ENCODE data around the gene CDS1. TPM values are rescaled to one million over a fixed set of nuclear protein-coding genes. Genes with fewer than 3 reads are reported as not detected.

CDS1 gene
- total and polyA plus RNA-seq, 2 donors from 2014 or later: 13.5 to 18.8 TPM

GRCh38 chr4:84690481-84690880 lies 107.6 kb downstream of the CDS1 start:
- no peaks in the 10 kb centered on the region for H3K9me3 ChIP-seq (ENCODE audit: control insufficient read depth in 2 of 3, insufficient read depth in 1 of 3, low read length in 3 of 3)
- no peak for FAIRE-seq
- no peak overlapping the region for H3K4me3 ChIP-seq (ENCODE audit: low read length in 3 of 3)
- H3K27me3 ChIP-seq (ENCODE audit: control insufficient read depth, insufficient read depth, low read length): no peaks in the 10 kb centered on the region
- DNase-seq: no peak
- no peak overlapping the region for H3K27ac ChIP-seq (ENCODE audit: low read depth in 2 of 2, low read length in 2 of 2)
- H3K4me1 ChIP-seq (ENCODE audit: control insufficient read depth in 2 of 3, insufficient read depth in 2 of 3, low read depth in 1 of 3, low read length in 3 of 3): no peaks in the 10 kb centered on the region
- TF ChIP-seq CTCF (IDR thresholded peaks at IDR 0.05; ENCODE audit: borderline replicate concordance, extremely low read depth, insufficient read depth): no peak
- H3K9ac ChIP-seq (ENCODE audit: low read length in 3 of 3): no peak overlapping the region
- intact Hi-C loops (cut with DNase I): no loop called here
- H3K36me3 ChIP-seq (ENCODE audit: control insufficient read depth in 2 of 3, insufficient read depth in 3 of 3, low read length in 3 of 3): peaks cover 15 to 58% (median 36%) of the 10 kb centered on the region in 3 donors

GRCh38 chr4:84691170-84691691 lies 108.3 kb downstream of the CDS1 start:
- no peak for FAIRE-seq
- DNase-seq: no peak
- no peaks in the 10 kb centered on the region for H3K9me3 ChIP-seq (ENCODE audit: control insufficient read depth in 2 of 3, insufficient read depth in 1 of 3, low read length in 3 of 3)
- H3K36me3 ChIP-seq (ENCODE audit: control insufficient read depth in 2 of 3, insufficient read depth in 3 of 3, low read length in 3 of 3): peaks cover 20 to 66% (median 40%) of the 10 kb centered on the region in 3 donors
- H3K4me3 ChIP-seq (ENCODE audit: low read length in 3 of 3): no peak overlapping the region
- H3K27ac ChIP-seq (ENCODE audit: low read depth in 2 of 2, low read length in 2 of 2): no peak overlapping the region
- no peak for TF ChIP-seq CTCF (IDR thresholded peaks at IDR 0.05; ENCODE audit: borderline replicate concordance, extremely low read depth, insufficient read depth)
- intact Hi-C loops (cut with DNase I): no loop called here
- no peaks in the 10 kb centered on the region for H3K4me1 ChIP-seq (ENCODE audit: control insufficient read depth in 2 of 3, insufficient read depth in 2 of 3, low read depth in 1 of 3, low read length in 3 of 3)
- no peaks in the 10 kb centered on the region for H3K27me3 ChIP-seq (ENCODE audit: control insufficient read depth, insufficient read depth, low read length)
- no peak overlapping the region for H3K9ac ChIP-seq (ENCODE audit: low read length in 3 of 3)

- no peak for FAIRE-seq
- H3K36me3 ChIP-seq (ENCODE audit: control insufficient read depth in 2 of 3, insufficient read depth in 3 of 3, low read length in 3 of 3): peaks cover 20 to 66% (median 39%) of the 10 kb centered on the region in 3 donors
- no peak overlapping the region for H3K27ac ChIP-seq (ENCODE audit: low read depth in 2 of 2, low read length in 2 of 2)
- intact Hi-C loops (cut with DNase I): no loop called here
- no peak overlapping the region for H3K4me3 ChIP-seq (ENCODE audit: low read length in 3 of 3)
- H3K4me1 ChIP-seq (ENCODE audit: control insufficient read depth in 2 of 3, insufficient read depth in 2 of 3, low read depth in 1 of 3, low read length in 3 of 3): no peaks in the 10 kb centered on the region
- TF ChIP-seq CTCF (IDR thresholded peaks at IDR 0.05; ENCODE audit: borderline replicate concordance, extremely low read depth, insufficient read depth): no peak
- H3K27me3 ChIP-seq (ENCODE audit: control insufficient read depth, insufficient read depth, low read length): no peaks in the 10 kb centered on the region
- H3K9ac ChIP-seq (ENCODE audit: low read length in 3 of 3): no peak overlapping the region
- no peak for DNase-seq
- no peaks in the 10 kb centered on the region for H3K9me3 ChIP-seq (ENCODE audit: control insufficient read depth in 2 of 3, insufficient read depth in 1 of 3, low read length in 3 of 3)
These were observed 108.9 kb downstream of the CDS1 start for GRCh38 chr4:84691800-84692199.

GRCh38 chr4:84697159-84697558 lies 114.2 kb downstream of the CDS1 start:
- DNase-seq: no peak
- H3K36me3 ChIP-seq (ENCODE audit: control insufficient read depth in 2 of 3, insufficient read depth in 3 of 3, low read length in 3 of 3): peaks cover 20 to 52% (median 32%) of the 10 kb centered on the region in 3 donors
- no peak overlapping the region for H3K27ac ChIP-seq (ENCODE audit: low read depth in 2 of 2, low read length in 2 of 2)
- no peak overlapping the region for H3K9ac ChIP-seq (ENCODE audit: low read length in 3 of 3)
- H3K27me3 ChIP-seq (ENCODE audit: control insufficient read depth, insufficient read depth, low read length): no peaks in the 10 kb centered on the region
- peaks cover 0 to 2% (median 0%) of the 10 kb centered on the region in 3 donors for H3K4me1 ChIP-seq (ENCODE audit: control insufficient read depth in 2 of 3, insufficient read depth in 2 of 3, low read depth in 1 of 3, low read length in 3 of 3)
- no peak for FAIRE-seq
- no peak overlapping the region for H3K4me3 ChIP-seq (ENCODE audit: low read length in 3 of 3)
- no peaks in the 10 kb centered on the region for H3K9me3 ChIP-seq (ENCODE audit: control insufficient read depth in 2 of 3, insufficient read depth in 1 of 3, low read length in 3 of 3)
- intact Hi-C loops (cut with DNase I): no loop called here
- TF ChIP-seq CTCF (IDR thresholded peaks at IDR 0.05; ENCODE audit: borderline replicate concordance, extremely low read depth, insufficient read depth): no peak
